Gastrocnemius medialis (tissue), 4 donors: ENCODE results near the gene SRP54.

Source experiments
- CTCF ChIP-seq, 5 experiments: fragments of 450-650 bp in 3 of 5; fragments of 200-600 bp in 2 of 5; sonication (generic) in 2 of 5; IDR thresholded peaks in 4 of 5; conservative IDR thresholded peaks in 1 of 5; 1 replicate in 4 of 5; 2 replicates in 1 of 5; pipeline ENCODE4 v1.5.1; 2016 to 2019; ENCODE audit warnings: antibody characterized with exemption in 5 of 5, mild to moderate bottlenecking in 3 of 5, moderate library complexity in 3 of 5
- POLR2A ChIP-seq, 2 donors: fragments of 450-650 bp; IDR thresholded peaks; one replicate each; pipeline ENCODE4 v1.6.1; 2017; ENCODE audit warnings: antibody characterized with exemption in 2 of 2, mild to moderate bottlenecking in 2 of 2, moderate library complexity in 2 of 2

- TF ChIP-seq CTCF (IDR thresholded peaks at IDR 0.05 in 4 of 5, conservative IDR thresholded peaks at IDR 0.05 in 1 of 5) (no peak), POLR2A (IDR thresholded peaks at IDR 0.05) (no peak)
Observed at GRCh38 chr14:35073486-35073885, 90.7 kb downstream of the SRP54 start.
